SH-SY5Y (cell line): ENCODE measurements around the gene WWP2.

Experiments used
- GATA2 ChIP-seq: IDR thresholded peaks from 2 replicates; pipeline ENCODE4 v1.6.1; 2011; ENCODE audit warnings: mild to moderate bottlenecking, low read depth, low read length
- GATA3 ChIP-seq: IDR thresholded peaks from 2 replicates; pipeline ENCODE4 v1.6.1; 2011; ENCODE audit warnings: low read depth, mild to moderate bottlenecking, low read length, moderate library complexity

- no peak for TF ChIP-seq GATA3
- TF ChIP-seq GATA2 = no peak
Measured at GRCh38 chr16:69726313-69727060, 35.6 kb upstream of the WWP2 start, which contains the start of gene NQO1.
